LNCAP (cell line): ENCODE results near the gene KLHL26.

Experiments used
- CTCF ChIP-seq: fragments of 450-650 bp; IDR thresholded peaks from 2 replicates; pipeline ENCODE4 v1.5.1; 2017; ENCODE audit warnings: mild to moderate bottlenecking

KLHL26 gene

GRCh38 chr19:18711893-18712292 lies 75.1 kb downstream of the KLHL26 start:
- no peak for TF ChIP-seq CTCF

- no peak for TF ChIP-seq CTCF
Measured at GRCh38 chr19:18712981-18713380, 76.2 kb downstream of the KLHL26 start.

- no peak for TF ChIP-seq CTCF
Measured at GRCh38 chr19:18713550-18714117, 76.8 kb downstream of the KLHL26 start.

- no peak for TF ChIP-seq CTCF
Measured at GRCh38 chr19:18715416-18715815, 78.6 kb downstream of the KLHL26 start.

- TF ChIP-seq CTCF: no peak
Measured at GRCh38 chr19:18716857-18717256, 80.0 kb downstream of the KLHL26 start.

GRCh38 chr19:18717601-18718000 lies 80.8 kb downstream of the KLHL26 start:
- no peak for TF ChIP-seq CTCF

GRCh38 chr19:18718015-18718526 lies 81.2 kb downstream of the KLHL26 start:
- TF ChIP-seq CTCF: no peak
